HG03139 (cell line): ENCODE data around the gene PEX10.
"Not testable (repeated sequence)": the region's sequence is repeated elsewhere in the genome, so short reads cannot be mapped to it uniquely, and the experiment has no call there.

Experiments
- ATAC-seq: cut with Tn5 transposase; IDR thresholded peaks from one replicate; pipeline ENCODE4 v1.9.1; 2021; ENCODE audit not compliant: unreplicated experiment

Gene PEX10

DNA sequence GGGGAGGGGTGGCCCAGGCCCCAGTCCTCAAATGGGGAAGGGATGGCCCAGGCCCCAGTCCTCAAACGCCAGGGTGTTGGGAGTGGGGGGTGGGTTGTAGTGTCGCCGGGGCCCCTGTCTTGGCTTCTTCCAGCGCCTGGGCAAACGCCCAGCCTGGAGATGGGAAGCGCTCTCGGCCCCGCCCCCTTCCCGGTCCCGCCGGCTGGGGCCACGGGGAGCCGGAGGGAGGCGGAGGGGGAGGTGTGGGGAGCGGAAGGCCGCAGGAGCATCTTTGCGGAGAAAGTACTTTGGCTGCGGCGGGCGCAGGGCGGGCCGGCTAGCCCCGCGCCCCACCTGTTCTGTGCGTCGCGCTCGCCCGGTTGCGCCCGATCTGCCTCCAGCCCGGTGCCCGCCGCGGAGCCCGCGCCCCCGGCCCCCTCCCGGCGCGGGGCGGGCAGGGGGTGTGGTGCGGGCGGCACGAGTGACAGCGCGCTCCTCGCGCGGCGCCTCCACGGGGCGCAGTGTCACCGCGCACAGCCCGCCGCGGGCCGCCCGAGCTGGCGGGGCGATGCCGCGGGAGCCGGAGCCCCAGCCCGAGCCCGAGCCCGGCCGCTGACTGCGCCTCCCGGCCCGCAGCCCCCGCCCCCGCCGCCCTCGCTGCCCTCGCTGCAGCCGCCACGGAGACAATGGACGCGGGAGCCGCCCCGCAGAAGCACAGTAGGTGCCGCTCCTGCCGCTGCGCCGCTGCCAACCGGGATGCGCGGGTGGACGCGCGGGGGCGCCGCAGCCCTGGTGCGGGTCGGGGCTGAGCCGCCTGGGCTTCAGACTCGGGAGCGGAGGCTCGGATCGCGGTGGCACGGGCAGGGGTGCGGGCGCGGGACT, 31.1 kb upstream of the PEX10 start:
- no peak for ATAC-seq

DNA sequence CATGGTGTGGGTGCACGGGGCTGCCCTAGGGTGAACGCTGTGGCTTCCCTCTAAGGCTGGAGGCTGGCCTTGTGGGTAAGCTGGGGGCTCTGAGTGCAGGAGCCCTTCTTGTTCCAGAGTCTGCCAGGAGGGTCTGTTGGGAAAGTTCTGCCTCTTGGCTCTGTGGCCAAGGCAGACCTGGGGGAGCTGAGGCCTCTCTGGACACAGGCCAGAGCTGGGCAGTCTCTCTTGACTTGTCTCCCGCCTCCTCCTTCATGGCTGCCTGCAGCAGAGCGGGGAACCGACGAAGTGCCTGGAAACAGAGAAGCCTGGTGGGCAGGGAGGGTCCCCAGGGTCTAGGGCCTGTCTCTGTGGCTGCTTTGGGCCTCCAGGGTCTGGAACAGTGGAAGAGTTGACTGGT, 30.3 kb upstream of the PEX10 start:
- no peak for ATAC-seq

DNA sequence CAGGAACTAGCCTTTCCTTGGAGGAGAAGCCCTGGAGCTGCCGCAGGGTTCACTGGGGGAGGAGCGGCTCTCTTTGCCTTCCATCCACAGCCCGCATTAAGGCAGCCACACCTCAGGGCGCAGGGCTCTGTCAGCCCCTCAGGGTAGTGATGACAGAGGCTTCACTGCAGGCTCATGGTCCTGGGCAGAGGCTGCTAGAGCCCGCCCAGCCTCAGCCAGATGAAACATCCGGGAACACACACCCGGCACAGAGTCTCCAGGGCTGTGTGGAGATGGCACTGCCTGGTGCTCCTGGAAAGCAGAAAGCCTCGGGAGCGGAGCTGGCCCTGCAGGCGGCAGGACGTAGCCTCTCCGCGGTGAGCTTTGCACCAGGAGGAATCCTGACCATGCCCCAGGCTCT, 29.4 kb upstream of the PEX10 start:
- ATAC-seq, result no peak

DNA sequence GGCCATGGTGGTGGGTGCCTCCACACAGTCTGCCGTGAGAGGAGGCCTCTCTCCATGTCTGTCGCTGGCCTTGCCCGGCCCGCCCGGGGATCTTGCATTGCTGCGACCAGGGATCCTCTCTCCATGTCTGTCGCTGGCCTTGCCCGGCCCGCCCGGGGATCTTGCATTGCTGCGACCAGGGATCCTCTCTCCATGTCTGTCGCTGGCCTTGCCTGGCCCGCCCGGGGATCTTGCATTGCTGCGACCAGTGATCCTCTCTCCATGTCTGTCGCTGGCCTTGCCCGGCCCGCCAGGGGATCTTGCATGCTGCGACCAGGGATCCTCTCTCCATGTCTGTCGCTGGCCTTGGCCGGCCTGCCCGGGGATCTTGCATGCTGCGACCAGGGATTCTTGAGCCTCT, 28.0 kb upstream of the PEX10 start:
- not testable (repeated sequence) for ATAC-seq

DNA sequence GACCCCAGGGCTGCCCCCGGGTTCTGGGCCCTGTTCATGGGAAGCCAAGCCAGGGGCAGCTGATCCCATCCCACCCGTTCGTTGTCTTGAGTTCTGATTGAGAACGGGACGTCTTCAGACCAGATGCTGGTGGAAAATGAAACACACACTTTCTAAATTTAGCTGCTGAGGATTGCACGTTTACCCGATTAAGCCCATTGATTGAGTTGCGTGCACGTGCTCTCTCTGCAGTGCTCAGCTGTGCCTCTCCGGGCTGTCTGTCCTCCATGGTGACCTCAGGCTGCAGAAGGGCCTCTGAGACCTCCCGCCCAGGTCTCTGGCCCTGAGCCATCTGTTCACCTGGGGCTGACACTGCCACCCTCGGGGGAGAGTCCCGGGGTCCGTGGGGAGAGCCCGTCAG, 27.0 kb upstream of the PEX10 start:
- ATAC-seq, result no peak

DNA sequence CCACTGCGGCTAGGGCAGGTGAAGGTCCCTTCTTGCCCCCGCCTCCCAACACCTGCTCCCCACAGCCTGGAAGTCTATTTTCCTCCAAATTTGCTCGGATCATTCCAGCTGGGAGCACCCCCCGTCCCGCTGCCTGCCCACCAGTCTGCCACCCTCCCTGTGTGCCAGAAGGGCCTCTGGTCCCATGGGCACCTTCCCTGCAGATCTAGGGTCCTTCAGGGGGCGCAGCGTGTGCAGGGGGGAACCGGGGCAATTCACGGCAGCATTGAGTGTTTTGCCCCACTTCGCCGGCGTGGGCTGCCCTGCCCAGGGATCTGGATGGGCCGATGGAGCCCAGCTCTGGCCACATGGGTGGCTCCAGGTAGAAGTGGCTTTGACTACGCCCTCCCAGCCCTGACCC, 26.3 kb upstream of the PEX10 start:
- no peak for ATAC-seq

DNA sequence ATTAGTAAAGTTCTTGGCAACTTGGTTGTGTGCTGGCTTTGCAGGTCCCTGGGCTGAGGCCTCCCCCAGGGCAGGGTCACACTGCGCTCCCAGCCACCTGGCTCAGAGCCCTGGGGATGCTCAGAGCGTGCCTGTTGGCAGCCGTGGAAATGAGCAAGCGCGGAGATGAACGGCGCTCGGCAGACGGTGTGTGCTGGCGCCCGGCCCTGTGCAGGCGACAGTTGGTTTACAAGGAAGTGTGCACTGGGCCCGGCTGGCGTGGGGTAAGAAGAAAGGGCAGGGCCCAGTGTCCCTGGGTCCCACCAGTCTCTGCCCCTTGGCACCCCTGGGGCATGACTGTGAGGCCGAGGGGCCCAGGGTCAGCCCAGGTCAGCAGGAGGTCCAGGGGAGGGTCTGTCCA, 25.7 kb upstream of the PEX10 start:
- no peak for ATAC-seq

DNA sequence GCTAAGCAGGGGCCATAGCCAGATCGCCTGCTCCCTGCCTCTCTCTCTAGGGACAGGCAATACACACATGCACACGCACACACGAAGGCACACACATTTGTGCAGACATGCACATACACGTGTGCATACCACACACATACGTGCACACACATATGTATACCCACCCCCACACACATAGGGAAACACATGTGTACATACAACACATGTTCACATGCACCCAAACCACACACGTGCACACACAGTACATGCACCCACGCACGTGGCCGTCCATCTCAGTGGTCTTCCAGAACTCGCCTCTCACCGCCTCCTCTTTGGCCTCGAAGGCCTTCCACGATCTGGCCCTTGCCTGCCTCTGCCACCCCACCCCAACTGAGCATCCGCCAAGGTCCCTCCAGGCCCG, 25.3 kb upstream of the PEX10 start:
- no peak for ATAC-seq

DNA sequence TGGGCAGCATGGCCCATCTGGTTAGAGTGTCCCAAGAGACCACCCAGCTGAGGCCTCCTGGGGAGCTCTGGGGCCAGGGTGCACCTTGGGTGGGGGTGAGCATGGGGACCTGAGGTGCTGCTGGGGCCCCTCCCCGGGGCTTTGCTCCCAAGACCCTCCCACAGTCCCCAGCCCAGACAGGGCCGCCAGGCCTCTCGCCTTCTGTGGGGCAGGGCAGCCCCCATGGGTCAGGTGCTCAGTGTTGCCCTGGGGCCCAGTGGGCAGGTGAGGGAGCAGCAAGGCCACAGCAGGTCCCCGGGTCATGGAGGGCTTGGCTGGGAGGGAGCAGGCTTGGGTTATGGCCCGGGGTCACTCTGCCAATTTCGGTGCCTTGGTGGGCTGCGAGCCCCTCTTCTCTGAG, 24.5 kb upstream of the PEX10 start:
- no peak for ATAC-seq

DNA sequence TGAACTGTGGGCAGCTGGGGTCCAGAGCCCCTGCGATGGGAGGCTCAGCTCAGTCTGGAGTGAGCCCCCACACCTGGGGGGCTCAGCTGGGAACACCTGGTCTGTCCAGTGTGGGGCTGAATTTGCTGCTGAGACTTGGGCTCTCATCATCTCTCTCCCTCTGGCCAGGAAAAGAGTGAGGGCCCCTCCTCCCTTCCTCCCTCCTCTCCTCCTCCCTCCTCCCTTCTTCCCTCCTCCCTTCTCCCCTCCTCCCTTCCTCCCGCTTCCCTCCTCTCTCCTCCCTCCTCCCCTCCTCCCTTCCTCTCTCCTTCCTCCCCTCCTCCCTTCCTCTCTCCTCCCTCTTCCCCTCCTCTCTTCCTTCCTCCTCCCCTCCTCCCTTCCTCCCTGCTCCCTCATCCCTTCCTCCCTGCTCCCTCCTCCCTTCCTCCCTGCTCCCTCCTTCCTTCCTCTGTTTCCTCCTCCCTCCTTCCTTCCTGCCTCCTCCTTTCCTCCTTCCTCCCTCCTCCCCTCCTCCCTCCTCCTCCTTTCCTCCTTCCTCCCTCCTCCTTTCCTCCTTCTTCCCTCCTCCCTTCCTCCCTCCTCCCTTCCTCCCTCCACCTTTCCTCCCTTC, 23.5 kb upstream of the PEX10 start:
- no peak for ATAC-seq

DNA sequence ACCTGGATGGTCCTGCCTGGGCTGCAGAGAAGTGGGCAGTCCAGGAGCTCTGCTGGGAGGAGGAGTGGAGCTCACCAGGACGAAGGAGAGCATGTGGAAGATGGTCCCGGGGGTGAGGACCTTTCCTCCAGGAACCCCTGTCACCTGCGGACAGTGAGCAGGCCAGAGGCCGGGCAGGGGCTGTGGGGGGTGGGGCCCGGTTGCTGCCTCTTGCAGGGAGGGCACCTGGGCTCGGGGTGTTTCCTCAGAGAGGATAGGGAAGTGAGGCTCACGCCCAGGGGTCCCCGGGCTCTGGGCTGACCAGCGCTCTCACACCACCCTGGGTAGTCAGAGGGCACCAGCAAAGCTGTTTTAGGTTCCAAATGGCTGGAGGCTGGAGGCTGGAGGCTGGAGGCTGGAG, 22.7 kb upstream of the PEX10 start:
- ATAC-seq, result no peak

DNA sequence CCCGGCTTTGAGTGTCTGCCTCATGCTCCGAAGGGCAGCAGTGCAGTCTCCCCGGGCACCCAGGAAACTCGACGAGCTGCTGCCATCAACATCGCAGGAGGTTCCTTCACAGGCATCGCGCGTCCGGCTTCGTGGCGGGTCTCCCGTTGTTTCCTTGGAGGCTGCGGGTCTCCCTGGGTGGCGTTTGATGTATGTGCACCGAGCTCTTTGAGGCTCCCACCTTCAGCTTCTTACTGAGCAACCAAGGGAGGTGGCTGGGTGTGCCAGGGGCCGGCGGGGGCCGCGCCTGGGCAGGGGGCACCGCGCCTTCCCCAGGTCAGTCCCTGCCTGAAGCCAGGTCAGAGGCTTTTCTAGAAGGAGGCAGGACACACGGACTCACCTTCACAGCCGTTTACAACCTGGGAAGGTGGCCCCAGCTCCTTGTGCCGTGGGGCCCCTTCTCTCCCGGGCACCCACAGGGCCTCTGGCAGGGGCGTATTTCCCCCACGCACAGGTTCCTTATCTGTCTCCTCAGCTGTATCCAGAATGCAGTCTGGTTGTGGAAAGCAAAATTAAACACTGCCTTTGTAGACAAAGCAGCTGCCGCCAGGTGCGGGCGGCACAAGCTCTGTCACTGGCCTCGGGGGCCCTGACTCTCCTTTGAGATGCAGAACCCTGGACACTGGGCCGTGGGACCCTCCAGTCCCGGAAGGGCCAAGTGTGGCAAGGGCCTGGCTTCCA, 21.7 kb upstream of the PEX10 start:
- no peak for ATAC-seq

DNA sequence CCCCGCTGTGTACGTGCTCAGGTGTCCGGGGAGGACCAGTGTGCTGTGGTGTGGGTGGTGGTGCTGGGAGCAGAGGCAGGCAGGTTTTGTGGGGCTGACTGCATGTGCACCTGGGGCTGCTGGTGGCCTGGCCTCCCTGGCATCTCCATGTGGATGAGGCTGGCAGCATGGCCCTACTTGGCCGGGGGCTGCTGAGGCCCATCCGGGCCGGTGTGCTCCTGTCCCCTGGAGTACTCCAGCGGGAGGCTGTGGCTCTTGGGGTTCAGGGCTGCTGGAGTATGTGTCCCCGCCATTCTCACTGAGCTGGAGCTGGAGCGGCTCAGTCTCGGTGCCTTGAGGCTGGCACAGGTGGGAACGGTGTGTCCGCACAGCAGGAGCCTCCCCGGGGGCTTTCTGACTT, 20.8 kb upstream of the PEX10 start:
- ATAC-seq, result no peak

DNA sequence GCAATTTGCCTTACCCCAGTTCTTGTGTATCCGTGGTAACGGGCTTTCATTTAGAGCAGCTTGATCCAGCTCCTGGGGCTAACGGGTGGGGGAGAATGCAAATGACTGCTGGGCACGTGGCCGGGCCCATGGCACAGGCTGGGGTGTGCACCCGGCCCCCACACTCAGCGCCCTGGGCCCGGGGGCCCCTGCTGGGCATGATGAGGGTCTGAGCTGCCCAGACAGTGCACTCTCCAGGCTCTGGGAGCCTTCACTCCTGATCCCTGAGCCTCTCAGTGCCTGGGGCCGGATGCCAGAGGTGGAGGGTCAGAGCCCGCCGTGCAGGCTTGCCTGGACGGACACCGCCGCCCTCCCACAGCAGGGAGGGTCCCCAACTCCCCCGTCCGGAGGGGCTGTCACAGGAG, 20.1 kb upstream of the PEX10 start:
- ATAC-seq, result no peak

DNA sequence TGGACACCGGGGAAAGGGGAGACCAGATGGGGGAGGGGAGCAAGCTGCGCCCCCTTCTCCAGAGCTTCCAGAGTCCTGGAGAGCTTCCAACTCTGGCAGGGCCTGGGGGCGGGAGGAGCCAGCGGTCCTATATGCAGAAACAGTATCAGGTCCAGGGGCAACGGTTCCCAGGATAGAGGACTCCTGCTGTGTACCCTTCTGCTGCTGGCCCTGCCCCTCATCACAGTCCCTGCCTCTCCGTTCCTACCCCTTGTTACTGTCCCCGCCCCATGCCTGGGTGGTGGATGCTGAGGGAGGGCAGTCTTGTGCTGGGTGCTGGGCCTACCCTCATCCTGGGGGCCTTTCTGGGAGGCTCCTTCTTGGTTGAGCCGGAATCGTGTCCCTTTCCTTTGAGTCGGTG, 19.2 kb upstream of the PEX10 start:
- ATAC-seq, result no peak

DNA sequence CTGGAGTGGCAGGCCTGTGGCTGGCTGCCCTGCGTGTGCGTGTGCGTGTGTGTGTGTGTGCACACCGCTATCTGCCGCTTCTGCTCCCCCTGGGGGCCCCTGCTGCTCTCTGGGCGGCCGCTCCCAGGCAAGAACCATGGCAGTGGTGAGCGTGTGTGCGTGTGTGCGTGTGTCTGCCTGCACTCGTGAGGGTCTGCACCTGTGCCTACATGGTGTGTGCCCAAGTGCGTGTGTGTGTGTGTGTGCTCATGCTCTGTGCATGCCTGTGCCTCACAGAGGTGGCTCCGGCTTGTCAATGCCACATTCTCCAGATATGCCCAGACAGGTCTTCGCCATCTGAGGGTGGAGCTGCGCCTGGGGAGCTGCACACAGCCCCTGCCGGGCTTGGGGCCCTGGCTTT, 18.7 kb upstream of the PEX10 start:
- no peak for ATAC-seq

DNA sequence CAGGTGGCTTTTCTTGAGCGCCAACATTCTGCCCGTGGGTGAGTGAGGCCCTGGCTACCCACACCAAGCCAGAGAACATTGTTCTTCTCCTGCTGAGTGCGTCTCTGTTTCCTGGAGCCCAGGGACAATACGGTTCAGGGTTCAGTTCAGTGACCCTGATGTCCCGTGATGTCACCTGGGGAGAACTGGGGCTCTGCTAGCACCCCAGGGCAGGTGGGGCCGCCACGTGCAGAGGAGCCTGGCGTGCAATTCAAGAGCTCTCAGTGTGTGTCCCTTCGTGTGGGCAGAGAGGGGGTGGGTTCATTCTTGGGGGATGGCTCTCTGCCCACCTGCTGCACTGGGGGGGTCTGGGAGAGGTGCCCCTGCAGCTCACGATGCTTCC, 18.2 kb upstream of the PEX10 start:
- ATAC-seq, result no peak

DNA sequence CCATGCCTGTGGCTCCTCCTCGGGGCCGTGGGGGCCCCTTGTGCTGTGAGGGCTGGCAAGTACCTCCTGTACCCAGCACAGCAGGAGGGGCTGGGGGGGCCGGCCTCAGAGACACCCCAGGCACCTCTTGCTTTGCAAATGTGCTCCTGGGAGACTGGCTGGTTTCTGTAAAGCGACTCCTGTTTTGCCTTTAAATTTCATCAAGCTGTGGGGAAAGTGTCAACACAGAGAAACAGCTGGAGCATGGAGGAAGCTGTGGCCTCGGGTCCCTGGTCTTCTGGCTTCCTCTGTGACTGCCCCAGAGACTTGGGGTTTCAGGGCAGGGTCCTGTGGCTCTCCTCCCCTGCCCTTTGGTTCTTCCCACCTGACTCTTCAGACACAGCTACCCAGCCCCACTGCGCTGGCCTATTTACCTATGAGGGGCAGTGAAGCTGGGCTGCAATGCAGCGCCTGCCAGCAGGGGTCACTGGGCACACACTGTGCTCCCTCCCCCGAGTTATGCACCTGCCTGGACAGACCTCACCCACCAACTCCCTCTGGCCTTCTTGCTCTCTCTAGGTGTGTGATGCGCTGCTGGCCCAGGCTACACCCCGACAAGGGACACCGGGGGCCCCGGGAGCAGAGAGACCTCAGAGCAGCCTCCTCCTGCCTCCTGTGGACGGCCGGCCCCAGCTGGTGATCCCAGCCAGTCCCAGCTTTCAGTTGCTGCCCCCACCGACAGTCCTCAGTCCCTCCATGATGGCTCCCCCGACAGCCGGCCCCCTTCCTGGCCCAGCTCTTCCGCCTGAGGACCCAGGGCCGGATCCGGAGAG, 17.6 kb upstream of the PEX10 start:
- ATAC-seq, result no peak

DNA sequence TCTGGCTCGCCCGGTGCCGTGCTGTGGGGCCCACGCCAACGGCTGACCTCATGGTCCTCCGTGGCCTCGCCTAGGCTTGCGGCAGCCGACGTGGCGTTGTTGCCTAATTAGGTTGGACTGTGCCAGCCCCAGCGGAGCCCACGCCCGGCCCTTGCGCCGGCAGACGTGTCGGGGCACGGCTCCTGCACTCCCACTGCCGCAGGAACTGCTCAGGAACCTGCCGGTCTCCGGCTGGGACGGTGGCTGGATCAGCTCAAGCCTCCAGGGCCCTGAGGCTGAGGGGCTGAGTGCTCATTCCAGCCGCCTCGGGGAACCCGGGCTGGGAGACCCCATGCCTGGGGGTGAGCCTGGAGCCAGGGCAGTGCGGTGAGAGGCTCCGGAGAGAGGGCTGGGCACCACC, 16.1 kb upstream of the PEX10 start:
- no peak for ATAC-seq

DNA sequence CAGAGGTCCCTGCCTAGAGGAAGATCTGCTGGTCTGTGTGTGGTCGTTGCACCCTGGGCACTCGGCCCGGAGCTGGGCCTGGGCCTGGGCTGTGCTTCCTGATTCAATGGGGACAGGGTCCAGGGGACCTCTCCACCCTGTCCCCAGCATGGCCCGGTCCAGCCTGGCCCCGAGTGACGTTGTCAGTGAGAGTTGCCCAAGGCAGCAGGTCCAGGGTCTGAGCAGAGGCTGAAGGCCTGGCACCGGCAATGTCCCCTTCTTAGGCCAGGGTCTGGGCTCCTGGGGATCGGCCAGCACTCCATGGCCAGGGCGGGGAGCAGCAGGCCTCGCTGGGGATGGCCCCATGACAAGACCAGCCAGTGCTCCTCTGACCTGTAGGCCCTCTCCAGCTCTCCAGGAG, 15.6 kb upstream of the PEX10 start:
- ATAC-seq, result no peak

DNA sequence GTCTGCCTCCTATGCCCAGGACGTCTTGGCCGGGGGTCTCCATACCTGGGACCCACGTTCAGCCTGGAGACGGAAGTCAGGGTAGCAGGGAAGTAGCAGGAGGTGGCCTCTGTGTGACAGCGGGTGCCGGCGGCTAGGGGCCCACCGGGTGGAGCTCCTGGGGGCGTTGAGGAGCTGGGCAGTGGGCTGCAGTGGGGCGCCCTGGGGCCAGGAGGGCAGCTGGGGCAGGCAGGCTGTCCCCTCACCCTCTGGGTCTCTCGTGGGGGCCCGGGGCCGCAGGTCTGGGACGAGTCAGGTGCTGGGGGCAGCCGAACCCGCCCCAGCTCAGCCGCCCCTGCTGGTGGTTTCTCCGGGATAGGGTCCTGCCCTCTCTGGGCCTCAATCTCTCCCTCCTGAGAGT, 14.7 kb upstream of the PEX10 start:
- no peak for ATAC-seq
